Measurements from ENCODE around the gene MYH15.
"Not testable (repeated sequence)": the region's sequence is repeated elsewhere in the genome, so short reads cannot be mapped to it uniquely, and the experiment has no call there.

MYH15 gene

DNA sequence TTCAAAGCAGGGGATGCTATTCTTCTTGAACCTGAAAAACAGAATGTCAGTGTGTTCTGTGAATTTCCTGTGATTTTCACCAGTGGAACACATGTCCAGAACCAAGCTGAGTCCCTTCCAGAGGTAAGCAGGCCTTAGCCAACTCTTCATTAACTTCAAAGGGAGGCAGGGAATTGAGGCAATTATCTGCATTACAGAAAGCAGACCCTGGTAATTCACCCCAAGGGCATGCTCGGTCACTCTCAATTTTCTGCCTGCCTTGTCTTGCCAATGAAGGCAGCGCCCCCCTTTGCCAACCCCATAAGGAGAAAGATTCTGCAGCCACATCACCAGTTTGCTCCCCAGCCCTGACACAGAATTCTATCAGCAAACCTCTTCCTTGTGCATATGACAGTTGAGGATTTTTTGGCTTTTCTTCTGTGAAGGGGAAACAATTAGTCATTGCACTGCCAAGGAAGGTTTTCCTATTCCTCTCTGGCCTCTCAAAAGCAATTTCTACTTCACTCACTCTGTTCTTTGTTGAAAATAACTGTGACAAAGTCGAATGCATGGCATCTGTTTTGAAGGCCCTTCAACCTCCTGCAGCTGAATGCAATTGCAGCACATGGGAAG lies 128.8 kb downstream of the MYH15 start:
- no peak for DNase-seq

- DNase-seq: no peak
These were observed 130.1 kb downstream of the MYH15 start for GRCh38 chr3:108380128-108380795.

GRCh38 chr3:108378952-108379342 lies 131.4 kb downstream of the MYH15 start:
- not testable (repeated sequence) for DNase-seq

DNA sequence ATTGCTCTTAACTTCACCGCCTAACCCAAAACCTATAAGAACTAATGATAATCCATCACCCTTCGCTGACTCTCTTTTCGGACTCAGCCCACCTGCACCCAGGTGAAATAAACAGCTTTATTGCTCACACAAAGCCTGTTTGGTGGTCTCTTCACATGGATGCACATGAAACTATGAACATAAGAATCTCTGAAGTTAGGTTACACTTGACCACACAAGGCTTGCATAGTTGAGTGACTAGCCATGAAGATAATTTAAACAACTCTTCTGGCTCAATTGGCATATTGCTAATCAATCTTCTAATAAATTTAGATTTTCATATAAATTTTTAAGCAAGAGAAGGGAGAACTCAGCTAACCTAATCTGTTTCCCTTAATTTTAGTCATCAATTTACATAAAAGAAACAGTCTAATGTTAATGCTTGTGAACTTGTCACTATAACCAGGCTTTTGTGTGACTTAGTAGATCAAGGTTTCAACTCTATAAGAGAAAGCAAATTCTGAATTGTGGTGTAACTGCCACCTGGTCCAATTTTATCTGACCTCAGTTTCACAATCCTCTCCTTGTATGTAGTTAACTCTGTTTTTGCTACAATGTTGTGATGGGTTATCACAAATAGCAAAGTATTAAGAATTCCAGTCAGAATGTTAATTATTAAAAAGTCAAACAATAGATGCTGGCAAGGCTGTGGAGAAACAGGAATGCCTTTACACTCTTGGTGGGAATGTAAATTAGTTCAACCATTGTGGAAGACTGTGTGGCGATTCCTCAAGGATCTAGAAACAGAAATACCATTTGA lies 132.0 kb downstream of the MYH15 start:
- DNase-seq: no peak

DNA sequence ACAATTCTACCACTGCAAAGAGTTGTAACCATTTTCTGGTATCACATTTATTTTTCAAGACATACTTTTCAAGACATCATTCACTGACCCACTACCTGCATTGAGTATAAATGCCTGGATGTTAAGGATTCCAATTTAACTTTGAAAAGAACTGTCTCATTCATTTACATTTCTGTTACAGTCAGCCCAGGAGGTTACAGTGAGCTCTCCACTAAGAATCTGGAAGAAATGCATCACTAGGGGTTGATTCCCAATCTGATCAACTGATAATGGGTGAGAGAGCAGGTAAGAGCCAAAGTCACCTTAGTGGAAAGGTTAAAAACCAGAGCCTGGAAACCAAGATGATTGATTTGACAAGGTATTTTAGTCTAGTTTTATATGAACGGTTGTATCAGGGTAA lies 133.0 kb downstream of the MYH15 start:
- no peak for DNase-seq

- no peak for DNase-seq
These were observed 134.4 kb downstream of the MYH15 start for GRCh38 chr3:108376026-108376425.

DNA sequence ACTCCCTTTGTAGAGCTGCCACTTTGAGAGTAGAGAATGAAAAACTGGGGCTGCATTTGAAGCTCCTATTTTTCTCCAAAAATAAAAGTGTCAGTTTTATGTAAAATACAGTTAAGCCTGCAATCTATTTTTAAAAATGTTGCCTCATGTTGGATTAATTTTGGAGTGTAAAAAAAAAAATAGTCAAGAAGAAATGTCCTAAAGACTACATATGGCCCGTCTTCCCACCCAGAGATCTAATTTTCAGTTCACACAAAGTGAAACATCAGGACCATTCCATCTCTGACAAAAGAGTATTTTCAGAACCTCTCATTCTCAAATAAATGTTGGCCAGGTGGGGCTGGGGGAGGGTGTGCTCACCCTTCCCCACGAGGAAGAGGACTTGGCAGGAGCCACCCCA lies 151.4 kb downstream of the MYH15 start:
- no peak for DNase-seq

DNA sequence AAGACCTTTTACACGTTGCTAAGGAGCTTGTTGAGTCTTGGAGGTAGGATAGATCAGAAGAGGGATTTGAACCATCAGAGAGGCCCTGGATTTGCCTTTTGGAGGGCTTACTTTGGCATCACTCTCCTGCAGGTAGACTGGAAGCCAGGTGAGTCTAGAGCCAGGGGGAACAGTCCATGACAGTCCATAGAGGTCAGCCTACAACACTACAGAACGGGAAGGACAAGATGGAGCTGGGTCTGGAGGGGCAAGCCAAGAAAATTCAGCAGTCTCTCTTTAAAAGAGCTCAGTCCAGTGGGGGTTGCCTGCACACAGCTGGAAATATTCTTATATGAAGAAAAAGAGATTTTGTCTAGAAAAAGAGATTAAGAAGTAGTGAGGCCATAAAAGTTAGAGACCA lies 153.4 kb downstream of the MYH15 start:
- DNase-seq: no peak

- no peak for DNase-seq
These were observed 155.8 kb downstream of the MYH15 start for GRCh38 chr3:108354562-108354961.

DNA sequence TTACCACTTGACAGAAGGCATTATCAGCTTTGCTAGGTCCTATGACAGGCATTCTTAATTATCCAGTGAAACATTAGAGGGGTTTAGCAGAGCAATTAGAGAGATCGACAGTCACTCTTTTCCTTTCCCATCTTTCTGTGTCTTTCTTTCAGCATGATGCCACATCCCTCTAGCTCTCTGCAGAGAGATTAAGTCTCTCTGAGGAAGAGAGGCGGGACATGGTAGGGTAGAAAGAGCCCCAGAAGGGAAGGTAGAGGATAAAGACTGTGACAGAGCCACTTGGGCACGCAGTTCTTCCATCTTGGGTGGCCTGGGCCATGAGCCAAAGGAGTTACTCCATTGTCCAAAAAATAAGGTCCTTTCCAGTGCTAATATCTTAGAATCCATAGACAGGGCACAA lies 158.2 kb downstream of the MYH15 start:
- no peak for DNase-seq

DNA sequence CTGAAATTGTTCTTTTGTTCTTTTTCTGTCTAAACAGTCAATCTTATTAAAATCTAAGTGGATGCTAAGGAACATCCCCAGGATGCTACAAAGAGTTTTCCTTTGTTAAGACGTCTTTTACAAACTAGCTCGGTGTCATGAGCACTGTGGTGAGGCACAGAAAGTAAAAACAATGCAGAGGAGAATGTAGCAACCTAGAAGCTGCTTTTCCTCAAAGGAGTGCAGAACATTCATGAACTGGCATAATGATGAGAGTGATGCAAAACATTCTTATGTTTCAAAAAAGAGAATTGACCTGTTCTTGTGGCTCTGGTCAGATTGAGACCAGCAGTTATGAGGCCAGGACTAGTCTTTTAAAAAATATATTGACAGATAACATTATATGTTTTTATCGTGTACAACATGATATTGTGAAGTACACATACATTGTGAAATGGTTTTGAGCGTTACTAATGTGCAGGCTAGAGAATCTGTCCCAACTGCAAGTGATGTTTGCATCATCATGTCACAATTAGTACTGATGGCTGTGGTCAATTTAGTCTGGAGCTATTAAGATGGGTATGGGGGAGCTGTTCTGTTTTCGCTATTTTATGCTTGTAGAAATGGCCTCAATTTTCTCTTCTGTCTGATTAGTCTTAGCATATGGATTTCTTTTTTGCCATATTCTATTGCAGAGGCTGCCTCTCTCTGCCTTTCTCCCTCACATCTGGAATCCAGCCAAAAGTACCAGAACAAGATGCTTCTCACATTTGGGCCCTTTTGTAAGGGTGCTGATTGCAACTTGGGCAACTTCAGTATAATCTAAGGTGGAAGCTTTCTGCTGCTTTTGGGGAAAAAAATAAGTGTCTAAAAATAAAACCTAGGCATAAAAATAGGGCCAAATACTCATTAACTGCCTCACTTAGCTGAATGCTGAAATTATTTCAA lies 163.8 kb downstream of the MYH15 start:
- no peak for DNase-seq

DNA sequence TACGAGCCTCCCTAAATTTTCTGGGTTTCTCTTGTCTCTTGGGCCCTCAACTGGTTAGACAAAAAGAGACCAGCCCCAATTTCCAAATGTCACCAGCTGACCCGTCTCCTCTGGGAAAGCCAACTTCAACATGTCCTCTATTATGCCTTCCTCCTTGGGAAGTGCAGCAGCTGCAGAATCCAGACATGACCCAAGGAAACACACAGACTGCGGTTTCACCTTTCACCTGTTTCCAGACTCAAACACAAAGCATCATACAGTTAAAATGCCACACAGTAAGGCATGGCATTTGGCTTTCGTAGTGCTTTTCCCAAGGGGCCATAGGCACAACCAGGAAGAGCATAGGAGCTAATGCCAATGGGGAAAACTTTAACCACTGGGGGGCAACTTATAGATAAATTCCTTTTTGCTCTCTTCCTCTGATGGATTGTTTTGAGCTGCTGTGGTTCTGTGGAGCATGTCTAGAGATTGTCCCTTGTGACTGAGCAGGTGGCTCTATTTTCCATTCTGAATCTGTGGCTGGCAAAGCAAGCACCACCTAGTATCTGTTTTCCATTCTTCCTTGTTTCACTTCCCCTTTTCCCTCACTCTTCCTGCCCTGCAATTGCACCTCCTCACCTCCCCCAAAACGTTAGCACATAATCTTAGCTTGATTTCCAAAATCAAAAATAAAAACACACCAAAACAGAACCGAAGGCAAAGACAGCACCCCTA lies 164.7 kb downstream of the MYH15 start:
- DNase-seq: no peak

- DNase-seq: no peak
These were observed 166.9 kb downstream of the MYH15 start for GRCh38 chr3:108343491-108343890.

- DNase-seq: no peak
These were observed 167.4 kb downstream of the MYH15 start for GRCh38 chr3:108342837-108343486.

GRCh38 chr3:108341911-108342310 lies 168.5 kb downstream of the MYH15 start:
- no peak for DNase-seq

- no peak for DNase-seq
These were observed 171.4 kb downstream of the MYH15 start for GRCh38 chr3:108338901-108339545.

DNA sequence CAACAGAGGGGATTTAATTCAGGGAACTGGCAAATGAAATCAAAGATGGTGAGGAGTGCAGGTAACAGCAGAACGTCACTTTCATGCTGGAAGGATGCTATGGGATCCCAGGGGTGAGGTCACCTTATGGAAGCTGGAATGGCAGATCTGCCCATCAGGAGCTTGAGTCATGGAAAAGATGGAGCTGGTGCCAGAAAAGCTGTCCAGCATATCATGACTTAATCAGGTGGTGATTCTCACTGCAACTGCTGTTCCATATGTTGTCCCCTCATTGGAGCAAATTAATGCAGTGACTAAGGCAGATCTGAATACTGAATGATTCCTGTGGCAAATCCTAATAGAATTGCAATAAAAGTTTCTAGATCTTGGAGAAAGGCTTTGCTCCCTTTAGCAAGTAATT lies 175.7 kb downstream of the MYH15 start:
- no peak for DNase-seq

DNA sequence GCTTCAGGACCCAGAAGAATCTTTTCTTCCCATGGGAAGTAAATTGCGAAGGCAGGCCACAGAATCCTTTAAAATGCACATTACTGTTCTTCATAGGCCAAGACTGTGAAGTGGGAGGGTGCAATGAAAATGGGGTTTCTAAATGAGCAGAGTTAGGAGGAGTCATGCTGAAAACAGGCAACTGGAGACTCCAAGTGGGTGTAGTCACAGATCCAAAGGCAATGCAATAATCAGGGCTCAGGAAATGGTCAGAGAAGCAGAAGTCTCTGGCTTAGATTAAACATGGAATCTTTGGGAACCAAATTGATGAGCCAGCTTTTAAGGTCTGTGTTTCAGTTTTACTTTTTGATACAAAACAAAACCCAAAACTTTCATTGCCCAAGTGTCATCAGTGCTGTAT lies 176.4 kb downstream of the MYH15 start:
- DNase-seq: no peak

GRCh38 chr3:108331792-108332191 lies 178.6 kb downstream of the MYH15 start:
- DNase-seq: no peak

All from T-helper 9 cell (primary cell).